CD14-positive monocyte (primary cell): Measurements from ENCODE around the gene RNF5. TPM values are rescaled to one million over a fixed set of nuclear protein-coding genes. Genes with fewer than 3 reads are reported as not detected.
"Not testable (repeated sequence)": the region's sequence is repeated elsewhere in the genome, so short reads cannot be mapped to it uniquely, and the experiment has no call there.

Experiments used
- DNase-seq, 3 donors: peaks; one replicate each; pipeline ENCODE4 v3.0.0-alpha.2; 2011 to 2022
- H2AFZ ChIP-seq: 2 replicates; pipeline ENCODE4 v1.6.0; 2012; ENCODE audit warnings: mild to moderate bottlenecking, low read depth, low read length, inconsistent platforms; ENCODE audit not compliant: insufficient read depth, poor library complexity, severe bottlenecking
- H3K27ac ChIP-seq, 2 donors: 1 replicate in 1 of 2; 2 replicates in 1 of 2; pipeline ENCODE4 v1.5.1; 2012 to 2013; ENCODE audit warnings: low read length in 2 of 2, control low read depth in 1 of 2, inconsistent platforms in 1 of 2, low read depth in 1 of 2, mild to moderate bottlenecking in 1 of 2
- H3K27me3 ChIP-seq, 2 donors: one replicate each; pipeline versions ENCODE4 v1.6.0 to v1.6.1; 2011 to 2013; ENCODE audit warnings: low read length in 2 of 2; ENCODE audit not compliant: control insufficient read depth in 2 of 2, insufficient read depth in 2 of 2
- H3K36me3 ChIP-seq, 2 donors: replicated peaks in 1 of 2; 1 replicate in 1 of 2; 2 replicates in 1 of 2; pipeline versions ENCODE4 v1.5.1 to v1.6.1; 2012 to 2013; ENCODE audit warnings: low read length in 2 of 2, control low read depth in 1 of 2, inconsistent platforms in 1 of 2, mild to moderate bottlenecking in 1 of 2; ENCODE audit not compliant: insufficient read depth in 2 of 2, control insufficient read depth in 1 of 2
- H3K4me1 ChIP-seq, 2 donors: 1 replicate in 1 of 2; 2 replicates in 1 of 2; pipeline versions ENCODE4 v1.5.1 to v1.6.1; 2012 to 2013; ENCODE audit warnings: low read length in 2 of 2, control low read depth in 1 of 2, inconsistent platforms in 1 of 2, mild to moderate bottlenecking in 1 of 2, moderate library complexity in 1 of 2; ENCODE audit not compliant: insufficient read depth in 2 of 2, control insufficient read depth in 1 of 2
- H3K4me2 ChIP-seq: replicated peaks from 2 replicates; pipeline ENCODE3; 2012; ENCODE audit warnings: low read length, moderate library complexity, mild to moderate bottlenecking; ENCODE audit not compliant: poor library complexity, severe bottlenecking; ENCODE audit errors: extremely low read depth
- H3K4me3 ChIP-seq, 3 experiments: fragments of 200-600 bp in 1 of 3; sonication (generic) in 1 of 3; replicated peaks in 1 of 3; 1 replicate in 2 of 3; 2 replicates in 1 of 3; pipeline ENCODE4 v1.5.1; 2011 to 2013; ENCODE audit warnings: low read length in 3 of 3, mild to moderate bottlenecking in 3 of 3, control low read depth in 2 of 3, low read depth in 2 of 3, inconsistent platforms in 1 of 3, moderate library complexity in 1 of 3
- H3K79me2 ChIP-seq: 2 replicates; pipeline ENCODE4 v1.6.0; 2012; ENCODE audit warnings: mild to moderate bottlenecking, control low read depth, inconsistent platforms, low read length, moderate library complexity; ENCODE audit not compliant: insufficient read depth
- H3K9ac ChIP-seq: 2 replicates; pipeline ENCODE4 v1.6.0; 2017; ENCODE audit warnings: low read length, mild to moderate bottlenecking; ENCODE audit not compliant: insufficient read depth, poor library complexity, severe bottlenecking
- H3K9me3 ChIP-seq, 2 donors: replicated peaks in 1 of 2; 1 replicate in 1 of 2; 2 replicates in 1 of 2; pipeline versions ENCODE4 v1.5.1 to v1.6.1; 2012 to 2013; ENCODE audit warnings: low read length in 2 of 2, control low read depth in 1 of 2; ENCODE audit not compliant: control insufficient read depth in 1 of 2, insufficient read depth in 1 of 2
- H4K20me1 ChIP-seq: 2 replicates; pipeline ENCODE4 v1.6.0; 2012; ENCODE audit warnings: mild to moderate bottlenecking, low read length, control low read depth, moderate library complexity; ENCODE audit not compliant: insufficient read depth
- H3K27ac Mint-ChIP-seq, 7 donors: one replicate each; pipeline ENCODE4 v1.8.0; 2020; ENCODE audit warnings: mild to moderate bottlenecking in 7 of 7, mixed read lengths in 7 of 7, moderate library complexity in 6 of 7, inconsistent platforms in 2 of 7
- H3K27me3 Mint-ChIP-seq, 3 donors: one replicate each; pipeline ENCODE4 v1.8.0; 2021 to 2022; ENCODE audit warnings: low read depth in 3 of 3, mild to moderate bottlenecking in 3 of 3, mixed read lengths in 3 of 3, moderate library complexity in 3 of 3, inconsistent platforms in 1 of 3
- H3K36me3 Mint-ChIP-seq, 2 donors: one replicate each; pipeline ENCODE4 v1.8.0; 2020; ENCODE audit warnings: mixed read lengths in 2 of 2, inconsistent platforms in 1 of 2, mild to moderate bottlenecking in 1 of 2
- H3K4me1 Mint-ChIP-seq: one replicate; pipeline ENCODE4 v1.8.0; 2020; ENCODE audit warnings: mild to moderate bottlenecking, mixed read lengths
- H3K4me3 Mint-ChIP-seq, 2 donors: one replicate each; pipeline ENCODE4 v1.8.0; 2020; ENCODE audit warnings: mild to moderate bottlenecking in 2 of 2, mixed read lengths in 2 of 2, moderate library complexity in 1 of 2
- H3K9me3 Mint-ChIP-seq, 7 donors: one replicate each; pipeline ENCODE4 v1.8.0; 2020 to 2022; ENCODE audit warnings: mixed read lengths in 7 of 7, mild to moderate bottlenecking in 6 of 7, moderate library complexity in 6 of 7, inconsistent platforms in 2 of 7
- WGBS: methylation state at CpG from one replicate; pipeline ENCODE4 v1.1.5; 2013; ENCODE audit warnings: missing lambda C conversion rate; ENCODE audit not compliant: insufficient coverage; 5-methylcytosine and 5-hydroxymethylcytosine counted together
- intact Hi-C, 2 donors: fragments of 100-400 bp; cut with micrococcal nuclease; formaldehyde crosslinking; loops; one replicate each; pipeline versions ENCODE4 v1.15.0 to v1.15.1; 2023
- polyA plus RNA-seq, 3 donors: library from polyadenylated mRNA; depleted of rRNA in 1 of 3; unstranded in 2 of 3; stranded (reverse) in 1 of 3; fragments of 300-500 nt in 2 of 3; fragments of >200 nt in 1 of 3; fragmentation: Illumina TruSeq in 2 of 3; gene quantifications; 1 replicate in 2 of 3; 2 replicates in 1 of 3; pipeline ENCODE4 v1.2.3, GENCODE V29; 2012 to 2021
- TF ChIP-seq, protein P1 (sequence below): fragments of 200-600 bp; IDR thresholded peaks from one replicate; pipeline ENCODE4 v1.8.0; 2022; ENCODE audit warnings: antibody characterized with exemption, mild to moderate bottlenecking

The RNF5 gene
- polyA plus RNA-seq, 3 donors = 62.2 to 108 (median 83.5) TPM

DNA sequence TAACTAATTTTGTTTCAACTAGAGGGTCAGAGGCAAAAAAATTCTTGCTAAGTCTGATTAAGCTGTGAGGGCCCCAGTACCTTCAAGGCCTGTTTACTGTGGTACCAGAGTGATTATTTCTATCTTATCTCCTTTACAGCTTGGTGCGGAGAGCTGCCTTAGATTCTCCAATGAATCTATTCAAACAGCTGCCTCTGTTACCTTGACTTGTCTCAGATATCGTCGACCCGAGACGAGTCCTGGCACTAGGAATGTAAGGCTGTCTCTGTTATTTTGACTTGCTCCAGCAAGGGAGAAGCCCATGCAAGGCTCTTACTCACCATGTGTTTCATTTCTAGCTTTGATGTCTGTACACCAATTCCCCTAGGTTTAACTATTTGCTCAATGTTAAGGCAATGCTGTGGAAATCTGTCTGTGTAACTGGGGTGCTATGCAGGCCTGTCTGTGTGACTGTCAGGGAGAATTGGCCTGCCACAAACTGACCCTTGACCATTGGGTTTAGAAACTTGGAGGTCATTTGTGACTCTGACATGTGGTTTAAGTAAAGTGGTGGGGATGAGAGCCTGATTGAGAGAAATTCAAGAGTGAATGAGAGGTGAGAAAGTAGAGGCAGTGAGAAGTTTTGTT is 37.7 kb upstream of the RNF5 start:
- Histone ChIP-seq H3K27ac (no peak overlapping the region), H3K27me3 (peaks cover 0 to 3% of the 10 kb centered on the region in 2 donors), H4K20me1 (no peaks in the 10 kb centered on the region), H3K4me2 (no peak overlapping the region), H3K9me3 (no peaks in the 10 kb centered on the region), H3K9ac (no peak overlapping the region), H3K36me3 (no peaks in the 10 kb centered on the region), H2AFZ (no peak overlapping the region), H3K79me2 (no peaks in the 10 kb centered on the region), H3K4me3 (no peak overlapping the region), H3K4me1 (no peaks in the 10 kb centered on the region)
- no peak for DNase-seq
- peaks cover 4 to 7% (median 4%) of the 10 kb centered on the region in 3 donors for H3K27me3 Mint-ChIP-seq
- TF ChIP-seq, protein P1, sequence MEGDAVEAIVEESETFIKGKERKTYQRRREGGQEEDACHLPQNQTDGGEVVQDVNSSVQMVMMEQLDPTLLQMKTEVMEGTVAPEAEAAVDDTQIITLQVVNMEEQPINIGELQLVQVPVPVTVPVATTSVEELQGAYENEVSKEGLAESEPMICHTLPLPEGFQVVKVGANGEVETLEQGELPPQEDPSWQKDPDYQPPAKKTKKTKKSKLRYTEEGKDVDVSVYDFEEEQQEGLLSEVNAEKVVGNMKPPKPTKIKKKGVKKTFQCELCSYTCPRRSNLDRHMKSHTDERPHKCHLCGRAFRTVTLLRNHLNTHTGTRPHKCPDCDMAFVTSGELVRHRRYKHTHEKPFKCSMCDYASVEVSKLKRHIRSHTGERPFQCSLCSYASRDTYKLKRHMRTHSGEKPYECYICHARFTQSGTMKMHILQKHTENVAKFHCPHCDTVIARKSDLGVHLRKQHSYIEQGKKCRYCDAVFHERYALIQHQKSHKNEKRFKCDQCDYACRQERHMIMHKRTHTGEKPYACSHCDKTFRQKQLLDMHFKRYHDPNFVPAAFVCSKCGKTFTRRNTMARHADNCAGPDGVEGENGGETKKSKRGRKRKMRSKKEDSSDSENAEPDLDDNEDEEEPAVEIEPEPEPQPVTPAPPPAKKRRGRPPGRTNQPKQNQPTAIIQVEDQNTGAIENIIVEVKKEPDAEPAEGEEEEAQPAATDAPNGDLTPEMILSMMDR = no peak
- H3K4me3 Mint-ChIP-seq = no peak overlapping the region
- peaks cover 5% of the 10 kb centered on the region for H3K4me1 Mint-ChIP-seq
- no peak overlapping the region for H3K27ac Mint-ChIP-seq
- no peaks in the 10 kb centered on the region for H3K9me3 Mint-ChIP-seq
- 100% methylated on average over 2 of the region's 5 CpGs for WGBS
- H3K36me3 Mint-ChIP-seq = no peaks in the 10 kb centered on the region
- intact Hi-C loops = no loop called here

DNA sequence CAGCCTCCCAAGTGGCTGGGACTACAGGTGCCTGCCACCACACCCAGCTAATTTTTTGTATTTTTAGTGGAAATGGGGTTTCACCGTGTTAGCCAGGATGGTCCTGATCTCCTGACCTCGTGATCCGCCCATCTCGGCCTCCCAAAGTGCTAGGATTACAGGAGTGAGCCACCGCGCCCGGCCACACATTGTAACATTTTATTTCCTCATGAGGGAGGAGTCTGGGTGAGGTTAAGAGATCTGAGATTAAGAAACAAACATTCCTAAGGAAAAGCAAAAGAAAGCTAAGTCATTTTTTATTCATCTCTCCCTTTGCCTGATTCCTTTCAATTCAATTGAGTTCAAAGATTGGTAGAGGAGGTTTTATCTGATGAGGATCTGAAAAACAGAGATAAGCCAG is 34.0 kb upstream of the RNF5 start:
- H3K79me2 ChIP-seq, H3K27ac Mint-ChIP-seq, H3K4me3 Mint-ChIP-seq, intact Hi-C loops, H2AFZ ChIP-seq, H3K4me3 ChIP-seq, H3K36me3 Mint-ChIP-seq, H3K27ac ChIP-seq, H3K36me3 ChIP-seq, H3K4me2 ChIP-seq, DNase-seq, H3K9me3 ChIP-seq, H3K9ac ChIP-seq, H4K20me1 ChIP-seq: not testable (repeated sequence)
- Mint-ChIP-seq H3K4me1 (peaks cover 21% of the 10 kb centered on the region), H3K9me3 (peaks cover 0 to 11% (median 4%) of the 10 kb centered on the region in 7 donors), H3K27me3 (peaks cover 25 to 30% (median 28%) of the 10 kb centered on the region in 3 donors)
- whole genome bisulfite sequencing = no CpG with 5 or more reads among the region's 7 CpGs
- Histone ChIP-seq H3K27me3 (peaks cover 8 to 27% of the 10 kb centered on the region in 2 donors), H3K4me1 (peaks cover 13 to 15% of the 10 kb centered on the region in 2 donors)
